Loucy (cell line): Measurements from ENCODE around the gene AGPS.

Source experiments
- EZH2phosphoT487 ChIP-seq: fragments of 200-600 bp; IDR thresholded peaks from 2 replicates; pipeline ENCODE4 v1.6.1; 2018; ENCODE audit warnings: antibody characterized with exemption, mild to moderate bottlenecking, moderate library complexity, borderline replicate concordance
- TF ChIP-seq, protein P1 (sequence below): fragments of 200-600 bp; sonication (generic); conservative IDR thresholded peaks from 2 replicates; pipeline ENCODE4 v1.5.1; 2014; ENCODE audit warnings: mild to moderate bottlenecking, antibody characterized with exemption, low read length

- TF ChIP-seq, protein P1, sequence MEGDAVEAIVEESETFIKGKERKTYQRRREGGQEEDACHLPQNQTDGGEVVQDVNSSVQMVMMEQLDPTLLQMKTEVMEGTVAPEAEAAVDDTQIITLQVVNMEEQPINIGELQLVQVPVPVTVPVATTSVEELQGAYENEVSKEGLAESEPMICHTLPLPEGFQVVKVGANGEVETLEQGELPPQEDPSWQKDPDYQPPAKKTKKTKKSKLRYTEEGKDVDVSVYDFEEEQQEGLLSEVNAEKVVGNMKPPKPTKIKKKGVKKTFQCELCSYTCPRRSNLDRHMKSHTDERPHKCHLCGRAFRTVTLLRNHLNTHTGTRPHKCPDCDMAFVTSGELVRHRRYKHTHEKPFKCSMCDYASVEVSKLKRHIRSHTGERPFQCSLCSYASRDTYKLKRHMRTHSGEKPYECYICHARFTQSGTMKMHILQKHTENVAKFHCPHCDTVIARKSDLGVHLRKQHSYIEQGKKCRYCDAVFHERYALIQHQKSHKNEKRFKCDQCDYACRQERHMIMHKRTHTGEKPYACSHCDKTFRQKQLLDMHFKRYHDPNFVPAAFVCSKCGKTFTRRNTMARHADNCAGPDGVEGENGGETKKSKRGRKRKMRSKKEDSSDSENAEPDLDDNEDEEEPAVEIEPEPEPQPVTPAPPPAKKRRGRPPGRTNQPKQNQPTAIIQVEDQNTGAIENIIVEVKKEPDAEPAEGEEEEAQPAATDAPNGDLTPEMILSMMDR: no peak
- TF ChIP-seq EZH2phosphoT487: no peak
Measured at GRCh38 chr2:177464549-177464948, 72.0 kb downstream of the AGPS start.
